ENCODE data around the gene UVRAG.

- TF ChIP-seq EP300 (IDR thresholded peaks at IDR 0.05; ENCODE audit: borderline replicate concordance) (no peak), REST (IDR thresholded peaks at IDR 0.05; ENCODE audit: low read depth) (no peak), TEAD4 (IDR thresholded peaks at IDR 0.05) (no peak), YY1 (IDR thresholded peaks at IDR 0.05; ENCODE audit: low read depth) (no peak), TAF1 (IDR thresholded peaks at IDR 0.05; ENCODE audit: low read depth) (no peak), CREB1 (IDR thresholded peaks at IDR 0.05; ENCODE audit: low read depth) (no peak), CEBPB (IDR thresholded peaks at IDR 0.05) (no peak), ZBTB7A (IDR thresholded peaks at IDR 0.05; ENCODE audit: low read depth) (no peak), USF1 (IDR thresholded peaks at IDR 0.05) (no peak), NFIC (IDR thresholded peaks at IDR 0.05) (no peak), MAX (IDR thresholded peaks at IDR 0.05) (no peak), FOXM1 (IDR thresholded peaks at IDR 0.05; ENCODE audit: borderline replicate concordance, low read depth) (no peak)
Measured at GRCh38 chr11:75800728-75801361, 14.2 kb upstream of the UVRAG start.

All from Ishikawa (cell line).